MCF 10A (cell line): ENCODE data around the gene ARHGEF33. TPM values are rescaled to one million over a fixed set of nuclear protein-coding genes. Genes with fewer than 3 reads are reported as not detected.

Experiments
- BruUV-seq: library from RNA; stranded (reverse); fragments of 400-500 nt; replicated peaks from 2 replicates; lab custom pipeline; 2021; lab: Mats Ljungman, UMichigan
- CTCF ChIA-PET: fragments of 300-600 bp; sonication (Branson Sonifier 250); formaldehyde crosslinking; extraction: SDS; loops from one replicate; lab custom pipeline; 2021; ENCODE audit warnings: antibody characterized with exemption, inconsistent platforms; lab: Yijun Ruan, JAX
- POLR2A ChIA-PET: fragments of 300-600, 350-650 bp; sonication (Branson Sonifier 250); formaldehyde crosslinking; extraction: SDS; loops from one replicate; lab custom pipeline; 2020; ENCODE audit warnings: antibody characterized with exemption, inconsistent platforms; lab: Yijun Ruan, JAX
- DNase-seq: peaks from one replicate; pipeline ENCODE4 v3.0.0-alpha.2; 2018; ENCODE audit not compliant: unreplicated experiment
- H3K27ac Mint-ChIP-seq: one replicate; pipeline ENCODE4 v1.8.0; 2022; ENCODE audit warnings: mild to moderate bottlenecking, low read depth, mixed read lengths; ENCODE audit not compliant: unreplicated experiment
- H3K27me3 Mint-ChIP-seq: one replicate; pipeline ENCODE4 v1.8.0; 2022; ENCODE audit warnings: mixed read lengths; ENCODE audit not compliant: insufficient read depth, unreplicated experiment
- H3K36me3 Mint-ChIP-seq: one replicate; pipeline ENCODE4 v1.8.0; 2022; ENCODE audit warnings: mild to moderate bottlenecking, moderate library complexity, mixed read lengths; ENCODE audit not compliant: insufficient read depth, unreplicated experiment
- H3K4me1 Mint-ChIP-seq: one replicate; pipeline ENCODE4 v1.8.0; 2022; ENCODE audit warnings: mixed read lengths; ENCODE audit not compliant: insufficient read depth, unreplicated experiment
- H3K4me3 Mint-ChIP-seq: one replicate; pipeline ENCODE4 v1.8.0; 2022; ENCODE audit warnings: mild to moderate bottlenecking, moderate library complexity, mixed read lengths; ENCODE audit not compliant: unreplicated experiment
- H3K9me3 Mint-ChIP-seq: one replicate; pipeline ENCODE4 v1.8.0; 2022; ENCODE audit warnings: mixed read lengths; ENCODE audit not compliant: unreplicated experiment
- intact Hi-C: fragments of 100-400 bp; cut with micrococcal nuclease; formaldehyde crosslinking; loops from 2 replicates; pipeline ENCODE4 v1.14.1; 2022
- total RNA-seq: library from RNA; stranded (reverse); gene quantifications from 2 replicates; pipeline ENCODE4 v1.2.3, GENCODE V29; 2022
- TF ChIP-seq, protein P1 (sequence below): fragments of 200-600 bp; IDR thresholded peaks from one replicate; pipeline ENCODE4 v1.8.0; 2022; ENCODE audit warnings: antibody characterized with exemption, mild to moderate bottlenecking; ENCODE audit not compliant: unreplicated experiment

Gene ARHGEF33
- total RNA-seq, 1 experiment from 2014 or later = 0.07 TPM

DNA sequence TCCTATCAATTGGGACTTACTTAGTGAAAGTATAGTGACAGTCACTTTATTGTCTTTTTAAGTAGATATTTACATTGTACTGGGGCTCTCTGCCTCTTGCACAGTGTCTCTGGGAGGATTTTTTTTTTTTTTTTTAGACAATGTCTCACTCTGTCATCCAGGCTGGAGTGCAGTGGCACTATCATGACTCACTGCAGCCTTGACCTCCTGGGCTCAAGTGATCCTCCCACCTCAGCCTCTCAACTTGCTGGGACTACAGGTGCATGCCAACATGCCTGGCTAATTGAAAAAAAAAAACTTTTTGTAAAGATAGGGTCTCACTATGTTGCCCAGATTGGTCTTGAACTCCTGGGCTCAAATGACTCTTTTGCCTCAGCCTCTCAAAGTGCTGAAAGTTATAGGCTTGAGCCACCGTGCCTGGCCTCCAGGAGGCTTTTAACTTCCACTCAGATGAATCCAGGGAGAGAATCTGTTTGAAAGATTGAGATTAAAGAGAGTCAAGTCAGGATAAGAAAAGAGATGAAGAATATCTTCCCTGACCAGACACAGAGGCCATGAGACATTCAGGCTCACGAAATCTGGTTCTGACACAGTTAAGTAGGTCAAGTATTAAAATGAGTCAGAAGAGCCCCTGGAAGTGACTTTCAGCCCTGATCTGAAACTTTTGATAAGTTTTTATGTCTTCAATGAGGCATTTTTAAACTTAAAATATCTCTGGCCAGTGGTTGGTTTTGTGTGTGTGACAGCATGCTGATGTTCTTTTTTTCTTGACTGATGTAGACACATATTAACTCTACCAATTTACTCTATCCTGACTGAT lies 18.3 kb downstream of the ARHGEF33 start:
- Mint-ChIP-seq H3K4me3 (no peak overlapping the region), H3K27ac (no peak overlapping the region), H3K4me1 (peaks cover 6% of the 10 kb centered on the region), H3K27me3 (no peaks in the 10 kb centered on the region), H3K36me3 (no peaks in the 10 kb centered on the region), H3K9me3 (no peaks in the 10 kb centered on the region)
- TF ChIP-seq, protein P1, sequence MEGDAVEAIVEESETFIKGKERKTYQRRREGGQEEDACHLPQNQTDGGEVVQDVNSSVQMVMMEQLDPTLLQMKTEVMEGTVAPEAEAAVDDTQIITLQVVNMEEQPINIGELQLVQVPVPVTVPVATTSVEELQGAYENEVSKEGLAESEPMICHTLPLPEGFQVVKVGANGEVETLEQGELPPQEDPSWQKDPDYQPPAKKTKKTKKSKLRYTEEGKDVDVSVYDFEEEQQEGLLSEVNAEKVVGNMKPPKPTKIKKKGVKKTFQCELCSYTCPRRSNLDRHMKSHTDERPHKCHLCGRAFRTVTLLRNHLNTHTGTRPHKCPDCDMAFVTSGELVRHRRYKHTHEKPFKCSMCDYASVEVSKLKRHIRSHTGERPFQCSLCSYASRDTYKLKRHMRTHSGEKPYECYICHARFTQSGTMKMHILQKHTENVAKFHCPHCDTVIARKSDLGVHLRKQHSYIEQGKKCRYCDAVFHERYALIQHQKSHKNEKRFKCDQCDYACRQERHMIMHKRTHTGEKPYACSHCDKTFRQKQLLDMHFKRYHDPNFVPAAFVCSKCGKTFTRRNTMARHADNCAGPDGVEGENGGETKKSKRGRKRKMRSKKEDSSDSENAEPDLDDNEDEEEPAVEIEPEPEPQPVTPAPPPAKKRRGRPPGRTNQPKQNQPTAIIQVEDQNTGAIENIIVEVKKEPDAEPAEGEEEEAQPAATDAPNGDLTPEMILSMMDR = no peak
- DNase-seq = no peak
- ChIA-PET POLR2A (interaction anchor here (0.7 kb wide), 1 partner anchor 25 kb away, joined by 4 read pairs; no protein-coding TSS in a partner anchor), CTCF (interaction anchor here (0.7 to 0.8 kb wide), 2 partner anchors 18 to 304 kb away, joined by 3 read pairs; no protein-coding TSS in a partner anchor)
- no TSS peak for BruUV-seq
- intact Hi-C loops = no loop called here

DNA sequence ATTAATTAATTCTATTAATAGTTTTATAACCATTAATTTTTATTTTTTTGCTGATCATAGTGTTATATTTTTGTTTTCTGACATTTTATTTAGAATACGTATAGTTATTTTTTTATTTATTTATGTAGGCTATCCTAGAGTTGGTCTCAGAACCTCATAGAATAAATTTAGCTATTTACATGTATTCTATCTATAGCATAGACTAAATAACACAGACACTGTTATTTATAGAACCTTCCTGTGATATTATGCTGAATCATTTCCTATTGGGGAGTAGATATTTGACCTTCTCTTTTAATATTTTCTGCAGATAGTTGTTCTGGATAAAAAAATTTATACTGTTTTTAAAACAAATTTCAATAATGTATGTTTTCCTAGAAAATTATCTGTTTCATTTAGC lies 20.2 kb downstream of the ARHGEF33 start:
- ChIA-PET CTCF (interaction anchor here (2.3 kb wide), 1 partner anchor 37 kb away, joined by 6 read pairs; no protein-coding TSS in a partner anchor), POLR2A (no interaction called here)
- no peak overlapping the region for H3K27ac Mint-ChIP-seq
- H3K4me1 Mint-ChIP-seq = peaks cover 6% of the 10 kb centered on the region
- H3K27me3 Mint-ChIP-seq = no peaks in the 10 kb centered on the region
- DNase-seq = no peak
- intact Hi-C loops = no loop called here
- H3K36me3 Mint-ChIP-seq = no peaks in the 10 kb centered on the region
- no peak overlapping the region for H3K4me3 Mint-ChIP-seq
- no peaks in the 10 kb centered on the region for H3K9me3 Mint-ChIP-seq
- no TSS peak for BruUV-seq
- TF ChIP-seq, protein P1 = no peak

DNA sequence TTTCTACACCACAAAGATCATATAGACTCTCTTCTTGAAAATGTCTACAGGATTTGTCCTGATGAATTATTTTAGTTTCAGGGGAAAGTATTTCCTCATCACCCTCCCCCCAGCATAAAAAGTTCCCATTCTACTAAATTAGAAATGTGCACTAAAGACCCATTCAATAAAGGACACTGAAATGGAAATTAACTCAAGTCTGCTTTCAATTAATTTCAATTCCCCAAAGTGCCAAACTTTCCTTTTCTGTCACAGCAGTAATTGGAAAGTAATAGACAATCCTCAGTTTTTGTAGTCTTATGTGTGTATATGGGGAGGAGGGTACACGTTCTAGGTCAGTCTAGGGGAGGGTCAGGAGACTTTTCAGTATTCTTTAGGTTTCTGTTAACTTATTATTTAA lies 21.5 kb downstream of the ARHGEF33 start:
- Mint-ChIP-seq H3K9me3 (no peaks in the 10 kb centered on the region), H3K4me1 (peaks cover 5% of the 10 kb centered on the region), H3K27ac (no peak overlapping the region), H3K4me3 (no peak overlapping the region), H3K36me3 (no peaks in the 10 kb centered on the region), H3K27me3 (no peaks in the 10 kb centered on the region)
- DNase-seq = no peak
- TF ChIP-seq, protein P1 = no peak
- POLR2A ChIA-PET = no interaction called here
- intact Hi-C loops = no loop called here
- BruUV-seq = no TSS peak
- CTCF ChIA-PET = interaction anchor here (2.3 kb wide), 1 partner anchor 36 kb away, joined by 6 read pairs; no protein-coding TSS in a partner anchor

DNA sequence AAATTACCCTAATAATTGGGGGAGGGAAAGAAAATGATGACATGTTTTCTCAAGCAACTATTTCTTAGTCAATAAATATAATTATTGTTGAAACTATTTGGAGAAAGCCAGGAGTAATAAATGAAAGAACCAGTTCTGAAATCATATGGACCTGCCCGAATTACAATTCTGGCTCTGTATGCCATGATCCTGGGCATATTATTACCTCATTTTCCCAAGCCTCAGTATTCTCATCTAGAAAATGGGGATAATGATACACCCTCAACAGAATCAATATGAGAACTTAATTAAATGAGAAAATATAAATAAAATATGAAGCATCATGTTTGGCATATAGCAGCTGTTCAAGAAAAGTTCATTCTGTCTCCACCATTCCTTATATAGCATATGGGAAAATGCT lies 22.9 kb downstream of the ARHGEF33 start:
- intact Hi-C loops = no loop called here
- no peaks in the 10 kb centered on the region for H3K36me3 Mint-ChIP-seq
- H3K4me3 Mint-ChIP-seq = no peak overlapping the region
- H3K27me3 Mint-ChIP-seq = no peaks in the 10 kb centered on the region
- CTCF ChIA-PET = interaction anchor here (1.1 kb wide), 1 partner anchor 35 kb away, joined by 6 read pairs; no protein-coding TSS in a partner anchor
- no peaks in the 10 kb centered on the region for H3K9me3 Mint-ChIP-seq
- H3K27ac Mint-ChIP-seq = no peak overlapping the region
- POLR2A ChIA-PET = interaction anchor here (0.6 to 1.2 kb wide), 2 partner anchors 11 to 27 kb away, joined by 3 to 4 read pairs; no protein-coding TSS in a partner anchor
- no peaks in the 10 kb centered on the region for H3K4me1 Mint-ChIP-seq
- TF ChIP-seq, protein P1 = no peak
- BruUV-seq = no TSS peak
- DNase-seq = no peak
